ENCODE measurements around the gene VGLL1. TPM values are rescaled to one million over a fixed set of nuclear protein-coding genes. Genes with fewer than 3 reads are reported as not detected.

VGLL1 gene
- total RNA-seq, 2 experiments from 2014 or later = not detected

DNA sequence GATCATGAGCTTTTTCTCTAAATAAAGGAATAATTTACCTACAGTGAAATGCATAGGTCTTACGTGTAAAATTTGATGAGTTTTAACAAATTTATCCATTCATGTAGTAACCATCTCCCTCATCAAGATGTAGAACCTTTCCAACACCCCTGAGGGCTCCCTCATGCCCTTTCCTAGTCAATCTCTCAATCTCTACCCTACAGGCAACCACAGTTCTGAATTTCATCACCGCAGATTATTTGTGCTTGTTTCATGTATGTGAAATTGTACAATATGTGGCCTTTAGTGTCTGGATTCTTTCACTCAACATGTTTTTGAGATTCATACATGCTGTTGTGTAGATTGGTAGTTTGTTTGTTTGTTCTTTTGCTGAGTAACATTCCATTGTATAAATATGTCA, 2.1 kb downstream of the VGLL1 start:
- Mint-ChIP-seq H3K27ac (no peak overlapping the region), H3K4me3 (no peak overlapping the region), H3K36me3 (no peaks in the 10 kb centered on the region), H3K9me3 (no peaks in the 10 kb centered on the region), H3K4me1 (no peaks in the 10 kb centered on the region), H3K27me3 (no peaks in the 10 kb centered on the region)
- DNase-seq = no peak

GRCh38 chrX:136538811-136539210, 6.8 kb downstream of the VGLL1 start:
- DNase-seq = no peak
- Mint-ChIP-seq H3K4me1 (peaks cover 11% of the 10 kb centered on the region), H3K4me3 (no peak overlapping the region), H3K27me3 (peaks cover 2% of the 10 kb centered on the region), H3K9me3 (no peaks in the 10 kb centered on the region), H3K36me3 (no peaks in the 10 kb centered on the region), H3K27ac (no peak overlapping the region)

- no peak overlapping the region for H3K4me3 Mint-ChIP-seq
- H3K4me1 Mint-ChIP-seq = peaks cover 14% of the 10 kb centered on the region
- peaks cover 2% of the 10 kb centered on the region for H3K27me3 Mint-ChIP-seq
- no peak for DNase-seq
- no peaks in the 10 kb centered on the region for H3K9me3 Mint-ChIP-seq
- no peak overlapping the region for H3K27ac Mint-ChIP-seq
- no peaks in the 10 kb centered on the region for H3K36me3 Mint-ChIP-seq
Observed at GRCh38 chrX:136540226-136540625, 8.2 kb downstream of the VGLL1 start.

DNA sequence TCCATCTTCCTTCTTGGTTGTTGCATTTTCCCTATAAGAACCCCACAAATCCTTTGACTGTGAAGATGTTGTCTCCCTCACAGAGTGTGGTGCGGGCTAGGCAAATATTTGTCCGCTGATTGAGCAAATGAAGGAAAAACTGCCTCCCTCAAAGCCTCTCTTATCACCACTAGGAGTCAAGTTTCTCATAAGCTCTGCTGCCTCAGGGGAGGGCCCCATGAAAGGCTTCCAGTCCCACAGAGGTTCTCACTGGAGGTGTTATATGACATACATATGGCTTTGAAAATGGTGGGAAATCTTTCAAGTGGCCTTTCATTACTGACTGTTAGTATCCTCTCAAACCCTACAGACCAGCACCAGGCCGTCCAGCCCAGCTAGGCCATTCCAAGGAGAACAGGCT, 9.3 kb downstream of the VGLL1 start:
- Mint-ChIP-seq H3K4me3 (no peak overlapping the region), H3K9me3 (no peaks in the 10 kb centered on the region), H3K27me3 (peaks cover 2% of the 10 kb centered on the region), H3K36me3 (no peaks in the 10 kb centered on the region), H3K27ac (no peak overlapping the region), H3K4me1 (peaks cover 20% of the 10 kb centered on the region)
- DNase-seq = no peak

DNA sequence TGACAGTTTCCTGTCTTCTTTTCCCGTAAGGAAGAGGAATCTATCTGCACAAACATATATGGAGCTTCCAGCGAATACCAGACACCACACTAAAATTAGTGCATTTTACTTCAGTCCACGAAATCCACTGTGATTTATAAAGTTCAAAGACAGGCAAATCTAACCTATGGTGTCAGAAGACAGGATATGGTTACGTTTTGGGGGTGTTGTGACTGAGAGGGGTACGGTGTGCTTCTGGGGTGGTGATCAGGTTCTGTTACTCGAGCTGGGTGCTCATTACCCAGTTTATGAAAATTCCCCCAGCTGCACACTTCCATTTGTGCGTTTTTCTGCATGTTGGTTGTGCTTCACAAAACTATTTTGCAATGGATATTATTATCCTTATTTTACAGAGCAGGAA, 10.3 kb downstream of the VGLL1 start:
- no peak for DNase-seq
- H3K9me3 Mint-ChIP-seq = no peaks in the 10 kb centered on the region
- H3K36me3 Mint-ChIP-seq = no peaks in the 10 kb centered on the region
- H3K27me3 Mint-ChIP-seq = peaks cover 2% of the 10 kb centered on the region
- H3K27ac Mint-ChIP-seq = no peak overlapping the region
- H3K4me3 Mint-ChIP-seq = no peak overlapping the region
- peaks cover 29% of the 10 kb centered on the region for H3K4me1 Mint-ChIP-seq

DNA sequence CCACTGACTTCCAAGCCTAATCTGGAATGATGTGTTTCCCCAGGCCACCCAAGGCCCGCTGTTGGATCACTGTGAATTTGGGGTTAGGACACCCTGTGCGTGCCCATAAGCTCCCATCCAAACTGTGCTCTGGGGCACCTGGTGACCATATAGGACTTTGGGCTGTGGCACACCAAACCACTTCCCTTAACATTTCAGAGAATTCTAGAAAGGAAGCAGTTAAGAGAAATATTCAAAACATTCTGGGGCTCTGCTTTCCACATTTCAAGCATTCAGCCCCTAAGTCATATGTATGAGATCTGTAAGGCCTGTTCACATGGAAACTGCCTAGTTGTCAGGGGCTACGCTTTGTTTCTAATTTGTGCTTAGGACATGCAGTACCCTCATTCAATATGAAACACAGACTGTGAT, 14.4 kb downstream of the VGLL1 start:
- Mint-ChIP-seq H3K27ac (peak overlapping the region; percentile 72), H3K4me1 (peaks cover 30% of the 10 kb centered on the region), H3K4me3 (no peak overlapping the region), H3K27me3 (no peaks in the 10 kb centered on the region), H3K9me3 (no peaks in the 10 kb centered on the region), H3K36me3 (no peaks in the 10 kb centered on the region)
- no peak for DNase-seq

DNA sequence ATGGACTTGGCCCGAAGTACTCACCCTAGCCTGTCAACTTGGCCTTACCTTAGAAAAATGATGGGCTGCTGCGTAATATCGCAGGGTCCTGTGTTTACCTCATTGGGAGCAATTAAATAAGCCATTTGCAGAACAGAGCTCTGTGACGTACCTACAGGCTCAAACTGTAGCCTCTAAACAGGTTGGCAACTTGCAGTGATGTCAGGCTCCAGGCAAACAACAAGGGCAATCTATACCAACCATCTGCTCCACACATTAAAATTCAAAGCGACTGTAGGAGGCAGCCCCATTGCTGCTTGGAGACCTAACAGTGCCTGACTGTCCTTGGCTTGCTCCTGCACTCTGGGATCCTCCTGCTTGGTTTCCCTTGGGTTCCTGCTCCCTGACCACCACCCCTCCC, 17.2 kb downstream of the VGLL1 start:
- Mint-ChIP-seq H3K36me3 (no peaks in the 10 kb centered on the region), H3K27me3 (no peaks in the 10 kb centered on the region), H3K4me1 (peaks cover 19% of the 10 kb centered on the region), H3K27ac (no peak overlapping the region), H3K9me3 (no peaks in the 10 kb centered on the region), H3K4me3 (no peak overlapping the region)
- no peak for DNase-seq

DNA sequence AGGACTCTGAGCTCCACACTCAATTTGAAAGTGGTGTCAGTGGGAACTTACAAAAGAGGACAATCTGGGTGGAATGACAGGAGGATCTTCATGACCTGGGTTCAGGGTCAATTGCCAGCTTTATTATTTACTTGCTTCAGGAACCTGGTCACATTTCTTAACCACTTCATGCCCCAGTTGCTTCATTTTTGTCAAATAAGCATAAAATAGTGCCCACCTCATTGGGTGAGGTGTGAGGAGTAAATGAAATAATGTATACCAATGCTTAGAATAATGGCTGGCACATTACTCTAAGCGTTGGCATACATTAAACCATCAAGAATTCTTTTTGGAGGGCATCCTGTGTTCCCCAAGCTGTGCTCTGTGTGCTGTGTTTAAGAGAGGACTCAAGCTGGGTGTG, 19.4 kb downstream of the VGLL1 start:
- no peaks in the 10 kb centered on the region for H3K9me3 Mint-ChIP-seq
- H3K4me3 Mint-ChIP-seq = no peak overlapping the region
- H3K27me3 Mint-ChIP-seq = no peaks in the 10 kb centered on the region
- H3K27ac Mint-ChIP-seq = no peak overlapping the region
- no peak for DNase-seq
- H3K36me3 Mint-ChIP-seq = no peaks in the 10 kb centered on the region
- peaks cover 8% of the 10 kb centered on the region for H3K4me1 Mint-ChIP-seq

DNA sequence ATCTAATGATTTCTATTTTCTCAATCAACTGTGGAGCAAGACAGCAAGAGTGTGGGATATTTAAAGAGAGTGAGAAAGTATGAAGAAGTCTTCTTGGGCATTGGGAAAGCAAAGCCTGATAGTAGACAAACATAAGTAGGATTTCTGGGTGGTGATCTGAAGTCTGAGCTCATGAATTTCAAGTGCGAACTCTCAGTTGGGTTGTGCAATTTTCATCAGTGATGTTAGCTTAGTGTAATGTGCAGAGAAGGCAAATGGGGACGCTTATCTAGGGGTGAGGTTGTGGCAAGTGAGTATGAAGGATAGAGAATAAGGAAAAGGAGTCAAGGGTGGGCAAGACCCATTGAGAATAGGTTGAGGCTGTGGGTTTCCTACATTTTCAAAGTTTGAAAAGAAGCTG, 23.7 kb downstream of the VGLL1 start:
- Mint-ChIP-seq H3K27me3 (no peaks in the 10 kb centered on the region), H3K36me3 (no peaks in the 10 kb centered on the region), H3K4me3 (no peak overlapping the region), H3K27ac (no peak overlapping the region), H3K4me1 (no peaks in the 10 kb centered on the region), H3K9me3 (no peaks in the 10 kb centered on the region)
- DNase-seq = no peak

DNA sequence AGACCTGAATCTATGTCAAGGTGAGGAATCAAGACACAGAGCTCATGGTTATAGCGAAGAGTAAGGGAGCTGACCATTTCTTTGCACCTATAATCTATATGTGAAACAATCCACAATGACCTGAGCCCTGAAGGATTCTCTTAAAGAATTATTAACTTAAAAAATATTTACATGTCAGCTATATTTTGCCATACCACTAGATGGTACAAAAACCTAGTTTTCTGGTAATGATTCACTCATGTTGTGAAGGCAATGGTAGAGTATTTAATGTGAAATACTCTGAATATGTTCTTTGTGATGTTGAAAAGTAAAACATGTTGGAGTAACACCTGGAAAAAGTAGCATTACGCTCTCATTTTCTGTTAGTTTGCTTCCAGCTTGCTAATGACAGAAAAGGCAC, 40.0 kb downstream of the VGLL1 start:
- H3K27ac Mint-ChIP-seq = no peak overlapping the region
- DNase-seq = no peak

GRCh38 chrX:136574548-136574947, 42.5 kb downstream of the VGLL1 start:
- DNase-seq = no peak
- no peaks in the 10 kb centered on the region for H3K27me3 Mint-ChIP-seq
- peaks cover 19% of the 10 kb centered on the region for H3K4me1 Mint-ChIP-seq
- no peak overlapping the region for H3K27ac Mint-ChIP-seq
- no peaks in the 10 kb centered on the region for H3K9me3 Mint-ChIP-seq
- no peak overlapping the region for H3K4me3 Mint-ChIP-seq
- no peaks in the 10 kb centered on the region for H3K36me3 Mint-ChIP-seq

More for the DNA sequence above, 40.0 kb downstream of the VGLL1 start:
- Mint-ChIP-seq H3K27me3 (no peaks in the 10 kb centered on the region), H3K36me3 (no peaks in the 10 kb centered on the region), H3K4me3 (no peak overlapping the region), H3K9me3 (no peaks in the 10 kb centered on the region), H3K4me1 (peaks cover 9% of the 10 kb centered on the region)

DNA sequence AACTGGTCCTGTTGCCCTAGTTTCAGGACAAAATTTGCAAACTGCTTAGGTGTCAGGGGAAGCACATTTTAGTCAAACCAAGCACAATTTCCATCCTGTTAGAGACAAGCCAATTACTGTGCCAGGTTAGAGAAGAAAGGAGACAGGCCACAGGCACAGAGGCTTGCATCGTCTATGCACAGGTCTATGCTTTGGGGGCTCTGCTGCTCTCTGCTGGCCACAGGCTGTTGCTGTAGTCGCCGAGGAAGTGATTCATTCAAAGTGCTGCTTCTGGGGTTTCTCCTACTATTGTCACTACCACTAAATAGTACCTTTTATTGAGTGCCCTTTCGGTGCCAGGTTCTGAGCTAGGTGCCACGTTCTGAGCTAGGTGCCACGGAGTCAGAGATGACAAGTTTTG, 45.5 kb downstream of the VGLL1 start:
- Mint-ChIP-seq H3K36me3 (no peaks in the 10 kb centered on the region), H3K27ac (peak overlapping the region; percentile 56), H3K4me1 (peaks cover 19% of the 10 kb centered on the region), H3K4me3 (no peak overlapping the region), H3K9me3 (no peaks in the 10 kb centered on the region), H3K27me3 (no peaks in the 10 kb centered on the region)
- peak; percentile 62 for DNase-seq

DNA sequence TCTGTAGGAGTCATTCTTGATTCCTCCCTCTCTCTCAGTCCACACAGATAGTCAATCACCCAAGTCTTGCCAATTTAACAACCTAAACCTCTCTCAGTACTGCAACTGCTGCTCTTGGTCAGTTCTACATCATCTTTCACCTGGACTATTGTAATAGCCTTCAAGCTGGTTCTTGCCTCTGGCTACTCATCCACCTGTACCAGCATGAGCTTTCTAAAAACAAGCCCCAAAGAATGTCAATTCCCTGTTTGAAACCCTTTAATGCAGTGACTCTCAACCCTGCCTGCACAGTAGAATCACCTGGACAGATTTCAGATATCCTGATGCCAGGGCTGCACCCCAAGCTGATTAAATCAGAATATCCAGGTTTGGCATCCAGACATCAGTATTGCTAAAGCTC, 48.3 kb downstream of the VGLL1 start:
- Mint-ChIP-seq H3K4me3 (no peak overlapping the region), H3K27me3 (no peaks in the 10 kb centered on the region), H3K9me3 (no peaks in the 10 kb centered on the region), H3K36me3 (peaks cover 1% of the 10 kb centered on the region), H3K4me1 (peaks cover 22% of the 10 kb centered on the region), H3K27ac (no peak overlapping the region)
- no peak for DNase-seq

- Mint-ChIP-seq H3K4me1 (peaks cover 42% of the 10 kb centered on the region), H3K4me3 (no peak overlapping the region), H3K27me3 (no peaks in the 10 kb centered on the region), H3K9me3 (no peaks in the 10 kb centered on the region), H3K36me3 (peaks cover 4% of the 10 kb centered on the region), H3K27ac (no peak overlapping the region)
- DNase-seq = no peak
Observed at GRCh38 chrX:136582624-136583023, 50.6 kb downstream of the VGLL1 start.

DNA sequence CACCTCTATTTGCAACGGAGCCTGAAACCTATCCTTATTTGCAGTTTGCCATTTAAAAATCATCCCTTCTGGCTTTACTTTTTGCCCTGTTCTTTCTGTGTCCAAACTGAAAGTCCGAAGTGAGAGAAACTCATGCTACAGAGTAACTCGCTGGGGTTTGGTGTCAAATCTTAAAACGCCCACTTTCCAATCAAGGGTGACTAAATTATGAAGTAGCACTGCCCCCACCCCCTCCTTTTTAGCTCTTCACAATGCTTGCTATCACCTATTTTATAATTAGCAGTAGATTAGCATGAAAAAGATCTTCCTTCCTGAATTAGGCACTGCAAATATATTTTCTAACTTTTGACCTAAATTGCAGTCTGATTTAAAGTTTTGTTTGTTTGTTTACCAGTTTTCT, 52.5 kb downstream of the VGLL1 start:
- Mint-ChIP-seq H3K4me1 (peaks cover 41% of the 10 kb centered on the region), H3K9me3 (no peaks in the 10 kb centered on the region), H3K27ac (peak overlapping the region; percentile 80), H3K4me3 (peak overlapping the region; percentile 29), H3K27me3 (no peaks in the 10 kb centered on the region), H3K36me3 (peaks cover 4% of the 10 kb centered on the region)
- peak; percentile 10 for DNase-seq

DNA sequence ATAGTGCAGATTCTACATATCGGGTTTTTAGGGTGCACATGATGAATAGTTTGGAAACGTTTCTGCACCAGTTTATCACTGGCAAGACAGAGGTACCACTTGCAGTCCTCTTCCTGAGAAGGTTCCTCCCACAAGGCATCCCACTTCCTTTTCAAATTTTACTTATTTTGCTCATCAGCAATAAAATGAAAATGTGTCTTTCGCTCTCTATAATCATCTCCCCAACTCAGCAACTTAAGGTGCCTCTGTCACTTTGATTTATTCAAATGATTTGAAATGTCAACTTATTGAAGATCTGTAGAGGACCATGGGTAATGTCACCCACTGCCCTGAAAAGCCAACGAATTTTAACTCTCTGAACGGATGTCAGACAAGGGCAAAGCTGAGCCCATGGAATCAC, 53.2 kb downstream of the VGLL1 start:
- Mint-ChIP-seq H3K9me3 (no peaks in the 10 kb centered on the region), H3K4me1 (peaks cover 47% of the 10 kb centered on the region), H3K27me3 (no peaks in the 10 kb centered on the region), H3K36me3 (peaks cover 4% of the 10 kb centered on the region), H3K4me3 (peak overlapping the region; percentile 19), H3K27ac (peak overlapping the region; percentile 80)
- DNase-seq = no peak

GRCh38 chrX:136585960-136586359, 53.9 kb downstream of the VGLL1 start:
- no peaks in the 10 kb centered on the region for H3K27me3 Mint-ChIP-seq
- no peaks in the 10 kb centered on the region for H3K9me3 Mint-ChIP-seq
- peaks cover 48% of the 10 kb centered on the region for H3K4me1 Mint-ChIP-seq
- H3K27ac Mint-ChIP-seq = peak overlapping the region; percentile 80
- peaks cover 4% of the 10 kb centered on the region for H3K36me3 Mint-ChIP-seq
- no peak overlapping the region for H3K4me3 Mint-ChIP-seq
- DNase-seq = no peak

Measured in activated naive CD8-positive, alpha-beta T cell treated with anti-CD3 and anti-CD28 coated beads for 36 hours (primary cell).